Right ventricle myocardium superior (tissue), 1 donor: ENCODE data around the gene SMAGP. TPM values are rescaled to one million over a fixed set of nuclear protein-coding genes. Genes with fewer than 3 reads are reported as not detected.
A peak's percentile ranks its signal among the peaks of the same experiment; 100 is the strongest.
"Not testable (repeated sequence)": the region's sequence is repeated elsewhere in the genome, so short reads cannot be mapped to it uniquely, and the experiment has no call there.

Source experiments
- ATAC-seq: fragments of 200-7000 bp; cut with Tn5 transposase; one replicate; pipeline ENCODE4 v1.9.1; 2020; ENCODE audit warnings: mild to moderate bottlenecking; ENCODE audit not compliant: poor library complexity
- DNase-seq: peaks from one replicate; pipeline ENCODE4 v3.0.0-alpha.2; 2020
- intact Hi-C: fragments of 100-400 bp; cut with DNase I; formaldehyde crosslinking; loops from one replicate; pipeline ENCODE4 v1.11.2; 2022
- total RNA-seq: library from RNA; stranded (reverse); fragmentation: NEBNext Ultra II Directional; extraction: Animal tissue kit (Norgen Biotek cat#: 25700); gene quantifications from one replicate; pipeline ENCODE4 v1.2.1, GENCODE V29; 2021
- donor health status: DM: no; HTN: yes; CAD: no; lungs with severe emphysema.

Gene SMAGP
- total RNA-seq, 1 donor from 2014 or later = 2.8 TPM

DNA sequence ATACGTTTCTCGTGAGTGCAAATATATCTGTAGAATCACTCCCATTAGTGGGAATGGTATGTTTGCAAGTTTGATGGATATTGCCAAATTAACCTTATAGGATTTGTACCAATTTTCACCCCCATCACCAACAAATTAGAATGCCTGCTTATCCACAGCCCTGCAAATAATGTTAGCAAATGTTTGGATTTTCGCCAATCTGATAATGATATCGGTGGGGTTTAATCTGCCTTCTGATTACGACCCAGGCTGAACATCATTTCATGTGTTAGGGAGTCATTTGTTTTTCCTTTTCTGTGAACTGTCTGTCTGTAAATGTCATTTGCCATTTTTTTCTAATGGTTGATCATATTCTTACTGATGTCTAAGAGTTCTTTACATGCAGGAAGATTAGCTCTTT is 35.7 kb downstream of the SMAGP start:
- DNase-seq (no peak), ATAC-seq (no peak)
- intact Hi-C loops = no loop called here

DNA sequence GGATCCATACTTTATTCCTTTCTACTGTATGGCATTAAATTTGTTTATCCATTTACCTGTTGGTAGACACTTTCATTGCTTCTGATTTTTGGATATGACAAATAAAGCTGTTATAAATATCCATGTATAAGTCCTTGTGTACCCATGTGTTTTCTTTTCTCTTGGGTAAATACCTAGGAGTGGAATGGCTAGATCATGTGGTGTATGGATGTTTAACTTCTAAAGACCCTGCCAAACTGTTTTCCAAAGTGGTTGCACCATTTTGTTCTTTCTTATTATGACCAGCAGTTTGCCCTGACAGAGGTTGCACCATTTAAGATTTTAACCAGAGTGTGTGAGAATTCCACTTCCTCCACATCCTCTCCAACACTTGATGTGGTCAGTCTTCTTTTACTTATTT is 37.6 kb downstream of the SMAGP start:
- intact Hi-C loops = no loop called here
- DNase-seq (no peak), ATAC-seq (no peak)

DNA sequence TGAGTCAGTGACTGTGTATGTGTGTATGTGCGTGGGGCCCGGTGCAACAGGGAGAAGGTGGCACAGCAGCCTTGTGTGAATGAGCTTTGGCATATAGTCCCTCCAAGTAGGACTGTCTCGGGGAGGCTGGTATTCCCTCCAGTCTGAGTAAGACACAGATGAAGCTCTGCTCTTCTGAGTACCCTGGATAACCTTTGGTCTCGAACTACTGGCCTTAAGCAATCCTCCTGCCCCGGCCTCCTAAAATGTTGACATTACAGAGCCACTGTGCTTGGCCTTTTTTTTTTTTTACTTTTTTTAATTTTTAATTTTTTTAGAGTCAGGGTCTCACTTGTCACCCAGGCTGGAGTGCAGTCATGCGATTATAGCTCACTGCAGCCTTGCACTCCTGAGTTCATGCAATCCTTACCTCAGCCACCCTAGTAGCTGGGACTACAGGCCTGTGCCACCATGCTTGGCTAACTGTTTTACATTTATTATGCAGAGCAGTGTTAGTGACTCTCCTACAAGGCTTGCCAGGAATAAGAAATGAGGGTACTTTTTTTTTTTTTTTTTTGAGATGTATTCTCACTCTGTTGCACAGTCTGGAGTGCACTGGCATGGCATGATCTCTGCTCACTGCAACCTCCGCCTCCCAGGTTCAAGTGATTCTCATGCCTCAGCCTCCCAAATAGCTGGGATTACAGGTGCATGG is 41.0 kb downstream of the SMAGP start:
- DNase-seq = no peak
- intact Hi-C loops = no loop called here
- no peak for ATAC-seq

DNA sequence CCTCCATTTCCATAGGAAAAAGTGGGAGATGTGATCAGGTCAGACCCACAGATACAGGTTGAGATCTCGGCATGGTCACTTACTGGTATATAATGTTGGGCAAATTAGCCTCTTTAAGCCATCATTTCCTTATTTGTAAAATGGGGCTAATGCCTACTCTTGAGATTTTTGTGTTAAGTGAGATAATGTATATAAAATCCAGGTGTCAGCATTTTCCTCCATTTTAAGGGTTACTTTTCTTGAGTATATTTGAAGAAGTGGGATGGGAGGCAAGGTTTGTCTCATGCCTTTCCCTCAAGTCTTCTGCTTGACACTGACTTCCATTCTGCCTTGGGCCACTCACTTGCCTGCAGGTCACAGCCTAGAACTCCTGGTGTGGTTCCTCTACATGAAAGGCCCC is 42.3 kb downstream of the SMAGP start:
- DNase-seq (no peak), ATAC-seq (no peak)
- intact Hi-C loops = no loop called here

DNA sequence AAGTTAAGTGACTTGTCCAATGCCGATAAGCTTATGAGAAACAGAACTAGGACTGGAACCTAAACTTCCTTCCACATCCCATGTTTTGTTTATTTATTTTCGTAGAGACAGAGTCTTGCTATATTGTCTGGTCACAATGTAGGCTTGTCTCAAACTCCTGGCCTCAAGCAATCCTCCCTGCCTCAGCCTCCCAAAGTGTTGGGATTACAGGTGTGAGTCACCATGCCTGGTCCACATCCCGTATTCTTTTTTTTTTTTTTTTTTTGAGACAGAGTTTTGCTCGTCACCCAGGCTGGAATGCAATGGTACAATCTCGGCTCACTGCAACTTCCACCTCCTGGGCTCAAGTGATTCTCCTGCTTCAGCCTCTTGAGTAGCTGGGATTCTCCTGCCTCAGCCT is 43.1 kb downstream of the SMAGP start:
- ATAC-seq, intact Hi-C loops, DNase-seq: not testable (repeated sequence)

DNA sequence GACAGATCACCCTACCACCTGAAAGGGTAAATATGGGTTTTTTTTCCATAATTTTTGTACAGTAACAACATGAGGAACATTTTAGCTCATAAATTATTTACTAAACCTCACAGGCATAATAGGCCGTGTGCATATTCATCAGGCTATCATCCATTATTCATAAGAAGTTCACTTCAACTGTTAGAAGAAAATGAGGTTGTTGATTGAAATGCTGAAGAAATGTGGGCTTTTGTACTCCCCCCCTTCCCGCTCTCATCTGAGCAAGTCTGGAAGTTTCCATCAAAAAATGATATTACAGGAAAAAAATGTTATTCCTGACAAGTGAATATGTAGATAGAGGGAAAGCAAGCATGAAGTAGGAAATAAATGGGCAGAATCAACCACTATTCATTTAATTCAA is 44.4 kb downstream of the SMAGP start:
- no peak for DNase-seq
- intact Hi-C loops = no loop called here
- ATAC-seq = no peak

DNA sequence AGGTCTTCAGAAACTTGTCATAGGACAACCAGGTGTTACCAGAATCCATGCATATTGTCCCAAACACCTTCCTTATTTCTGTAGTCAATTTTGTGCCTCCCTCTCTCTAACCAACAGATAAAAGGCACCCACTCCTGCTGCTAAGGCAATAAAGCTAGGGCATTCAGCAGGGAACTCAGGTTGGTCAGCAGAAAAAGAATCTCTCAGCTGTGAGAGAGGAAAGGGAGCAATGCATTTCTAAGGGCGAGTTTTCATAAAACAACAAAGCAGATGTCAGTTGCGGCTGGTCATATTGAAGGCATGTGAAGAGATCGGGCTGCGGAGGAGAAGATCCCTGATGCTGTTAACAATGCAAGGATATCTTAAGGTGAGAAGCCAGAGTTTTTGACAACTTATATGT is 45.0 kb downstream of the SMAGP start:
- DNase-seq (no peak), ATAC-seq (no peak)
- intact Hi-C loops = no loop called here

DNA sequence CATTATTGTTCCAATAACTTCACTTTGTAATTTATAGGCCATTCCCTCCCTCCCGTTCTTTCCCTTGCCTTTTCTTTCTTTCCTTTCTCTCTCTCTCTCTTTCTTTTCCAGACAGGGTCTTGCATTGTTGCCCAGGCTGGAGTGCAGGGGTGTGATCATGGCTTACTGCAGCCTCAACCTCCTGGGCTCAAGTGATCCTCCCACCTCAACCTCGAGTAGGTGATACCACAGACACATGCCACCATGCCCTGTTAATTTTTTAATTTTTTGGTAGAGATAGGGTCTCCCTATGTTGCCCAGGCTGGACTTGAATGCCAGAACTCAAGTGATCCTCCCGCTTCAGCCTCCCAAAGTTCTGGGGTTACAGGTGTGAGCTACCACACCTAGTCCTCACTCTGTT is 45.6 kb downstream of the SMAGP start:
- intact Hi-C loops = no loop called here
- ATAC-seq (no peak), DNase-seq (no peak)

DNA sequence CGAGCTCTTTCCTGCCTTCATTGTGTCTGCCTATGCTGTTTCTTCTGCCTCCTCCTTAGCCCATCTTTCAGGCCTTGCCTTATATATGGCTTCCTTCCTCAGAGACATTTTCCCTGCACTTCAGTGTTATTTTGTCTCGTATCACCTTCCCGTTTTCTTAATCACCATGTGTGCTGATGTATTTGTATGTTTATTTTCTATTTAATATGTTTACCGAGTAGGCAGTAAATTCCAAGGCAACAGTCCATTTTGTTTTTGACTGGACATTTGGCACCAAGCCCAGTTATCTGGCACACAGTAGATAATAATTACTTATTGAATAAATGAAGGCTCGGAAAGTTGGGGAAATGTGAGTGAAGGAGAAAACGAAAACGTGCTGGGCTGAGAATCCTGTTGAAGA is 47.8 kb downstream of the SMAGP start:
- intact Hi-C loops = no loop called here
- no peak for DNase-seq
- ATAC-seq = no peak

DNA sequence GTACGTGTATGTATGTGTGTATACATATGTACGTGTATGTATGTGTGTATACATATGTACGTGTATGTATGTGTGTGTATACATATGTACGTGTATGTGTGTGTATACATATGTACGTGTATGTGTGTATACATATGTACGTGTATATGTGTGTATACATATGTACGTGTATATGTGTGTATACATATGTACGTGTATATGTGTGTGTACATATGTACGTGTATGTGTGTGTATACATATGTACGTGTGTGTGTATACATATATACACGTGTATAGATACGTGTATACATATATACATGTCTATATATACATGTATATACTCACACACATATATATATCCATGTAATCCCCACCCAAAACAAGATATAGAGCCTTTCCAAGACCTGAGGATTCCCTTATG is 50.4 kb downstream of the SMAGP start:
- DNase-seq, ATAC-seq, intact Hi-C loops: not testable (repeated sequence)

DNA sequence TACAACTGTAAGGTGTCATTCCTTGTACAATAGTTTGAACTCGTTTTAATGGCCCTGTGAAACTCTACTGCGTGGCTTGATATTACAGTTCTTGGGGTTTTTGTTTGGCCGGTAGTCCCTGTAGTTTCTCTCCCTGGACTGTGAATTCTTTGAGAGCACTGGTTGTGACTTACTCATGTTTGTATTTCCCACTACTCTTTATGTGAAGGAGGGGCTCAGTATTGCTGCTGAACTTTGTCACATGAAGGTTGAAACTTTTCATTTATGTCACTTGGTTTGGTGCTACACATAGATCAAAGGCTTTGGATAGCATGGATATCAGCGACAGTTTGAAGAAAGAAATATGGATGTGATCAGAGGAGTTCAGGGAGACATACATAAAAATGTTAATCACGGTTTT is 50.9 kb downstream of the SMAGP start:
- intact Hi-C loops = no loop called here

DNA sequence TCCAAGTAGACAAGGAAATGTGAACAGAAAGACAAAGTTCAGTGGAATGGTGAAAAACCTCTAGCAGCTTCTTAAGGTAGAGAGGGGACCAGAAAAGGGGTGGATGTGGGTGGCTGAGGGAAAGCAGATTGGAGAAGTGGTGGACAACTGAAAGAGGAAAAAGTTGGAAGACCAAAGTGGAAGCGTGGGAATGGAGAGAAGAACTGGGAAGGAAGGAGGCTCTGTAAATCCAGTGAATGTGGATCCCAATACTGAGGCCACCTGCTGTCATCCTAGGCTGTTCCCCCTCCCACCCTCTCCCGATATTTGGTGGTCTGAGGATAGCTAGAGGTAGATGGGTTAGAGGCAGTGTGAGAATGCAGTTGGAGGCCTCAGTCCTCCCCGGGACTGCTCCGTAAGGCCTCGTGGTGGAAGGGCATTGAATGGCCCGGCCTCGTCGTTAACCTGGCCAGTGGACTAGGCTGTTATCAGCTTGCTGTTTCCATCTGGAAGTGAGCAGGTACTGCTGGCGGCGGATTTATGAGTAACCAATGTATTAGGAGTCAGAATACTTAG is 51.5 kb downstream of the SMAGP start:
- intact Hi-C loops = no loop called here
- ATAC-seq = peak; percentile 4
- no peak for DNase-seq

More for the DNA sequence above, 50.9 kb downstream of the SMAGP start:
- DNase-seq = no peak
- no peak for ATAC-seq

DNA sequence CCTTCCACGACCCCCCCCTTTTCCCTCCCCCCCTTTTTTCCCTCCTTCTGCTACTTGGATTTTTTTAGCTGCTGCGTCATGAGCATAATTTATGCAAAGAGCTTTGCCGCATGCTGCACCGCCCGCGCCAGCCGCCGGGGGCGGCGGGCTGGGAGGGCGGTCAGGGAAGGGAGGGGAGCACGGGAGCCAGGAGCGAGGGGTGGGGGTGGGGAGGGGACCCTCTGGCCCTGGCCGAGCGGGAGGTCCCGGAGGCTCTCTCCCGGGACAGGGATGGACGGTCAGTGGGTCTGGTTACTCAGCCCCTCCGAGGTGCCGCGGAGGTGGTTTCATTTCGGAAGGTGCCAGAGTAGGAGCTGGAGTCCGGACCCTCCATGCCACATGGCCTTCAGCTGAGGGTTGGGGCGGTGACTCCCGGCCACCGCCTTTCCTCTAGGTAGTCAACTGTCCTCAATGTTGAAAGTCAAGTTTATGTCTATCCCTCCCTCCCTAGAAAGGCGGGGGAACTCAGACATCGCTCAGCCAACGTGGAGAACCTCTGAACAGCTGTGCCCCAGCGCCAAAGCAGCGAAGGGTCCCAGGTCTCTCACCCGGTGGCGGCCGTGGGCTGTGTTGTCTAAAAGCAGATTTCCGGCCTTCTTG is 52.1 kb downstream of the SMAGP start, which contains the start of gene POU6F1:
Gene POU6F1 (minus strand): TSS at position 95 of the 639 bp plus-strand sequence. CDS start 11,226 bp downstream, outside the sequence.
- intact Hi-C loops = loop anchor here (2.0 kb wide), 1 partner anchor 21 kb away; the partner anchor contains the start of gene DAZAP2
- peak; percentile 78 for DNase-seq
- ATAC-seq = peak; percentile 95

DNA sequence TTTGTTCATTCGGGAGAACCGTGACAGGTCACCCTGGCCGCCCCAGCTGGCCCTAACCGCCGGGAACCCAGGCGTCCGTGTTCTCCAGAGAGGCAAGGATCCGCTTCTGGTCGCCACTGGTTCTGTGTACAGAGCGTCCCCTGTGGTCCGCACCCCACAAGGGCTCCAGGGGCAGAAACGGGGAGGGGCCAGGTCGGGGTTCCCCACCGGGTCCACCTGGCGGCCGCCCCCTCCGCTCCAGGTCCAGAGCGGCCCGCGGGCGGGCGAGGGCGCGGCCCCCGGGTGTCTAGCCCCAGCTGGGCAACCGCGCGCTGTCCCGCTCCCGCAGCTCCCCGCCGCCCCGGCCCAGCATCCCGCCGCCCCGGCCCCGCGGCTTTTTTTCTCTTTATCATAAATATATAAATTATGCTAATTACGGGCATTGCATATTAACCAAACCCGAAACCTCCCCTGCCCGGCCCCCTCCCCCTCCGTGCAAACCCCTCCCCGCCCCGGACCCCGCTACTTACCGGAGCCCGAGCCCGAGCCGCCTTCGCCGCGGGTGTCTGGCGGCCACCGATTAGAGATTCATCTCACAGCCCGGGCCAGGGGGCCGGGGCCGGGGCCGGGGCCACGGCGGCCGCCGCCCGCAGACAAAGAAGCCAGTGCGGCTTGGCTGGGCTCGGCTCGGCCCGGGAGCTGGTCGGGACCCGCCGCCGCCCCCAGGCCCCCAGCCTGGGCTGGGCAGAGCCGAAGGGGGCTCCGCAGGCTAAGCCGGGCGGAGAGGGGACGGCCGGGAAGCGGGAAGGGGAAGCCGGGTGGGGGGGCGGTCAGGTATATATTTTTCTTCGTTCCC is 52.9 kb downstream of the SMAGP start:
- DNase-seq = peak; percentile 69
- intact Hi-C loops = loop anchor here (2.0 kb wide), 1 partner anchor 21 kb away; the partner anchor contains the start of gene DAZAP2
- ATAC-seq = peak; percentile 71

DNA sequence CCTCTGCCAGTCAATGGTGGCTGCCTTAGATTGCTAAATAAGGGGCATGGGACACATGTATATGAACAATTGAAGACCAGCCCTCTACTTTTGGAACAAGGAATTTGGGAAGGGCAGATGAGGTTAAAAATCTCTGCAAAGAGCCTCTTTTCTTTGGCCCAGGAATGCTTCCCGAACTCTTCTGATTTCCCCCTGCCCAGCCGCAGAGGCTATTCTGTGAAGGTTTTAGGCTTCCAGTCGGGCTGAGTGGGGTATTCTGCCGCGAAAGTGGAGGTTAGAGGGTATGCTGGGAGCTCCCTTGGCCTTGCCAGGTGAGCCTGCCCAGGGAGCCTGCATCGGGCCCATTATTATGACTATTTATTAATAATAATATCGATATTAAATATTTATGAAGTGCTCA is 53.6 kb downstream of the SMAGP start:
- no peak for ATAC-seq
- intact Hi-C loops = loop anchor here (2.0 kb wide), 1 partner anchor 22 kb away; the partner anchor contains the start of gene DAZAP2
- no peak for DNase-seq

DNA sequence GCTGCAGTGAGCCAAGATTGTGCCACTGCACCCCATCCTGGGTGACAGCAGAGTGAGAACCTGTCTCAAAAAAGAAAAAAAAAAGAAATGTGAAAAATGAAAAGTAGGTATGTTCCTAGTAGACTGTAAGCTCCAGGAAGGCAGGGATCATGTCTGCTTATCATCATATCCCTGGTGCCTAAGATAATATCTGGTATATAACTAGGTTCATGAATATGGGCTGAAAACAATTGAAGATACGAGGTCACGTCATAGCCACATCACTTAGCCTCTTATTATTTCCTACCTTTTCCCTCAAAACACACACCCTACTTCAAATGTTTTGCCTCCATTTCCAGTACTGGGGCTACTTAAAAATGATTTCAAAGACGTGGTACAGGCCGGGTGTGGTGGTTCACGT is 55.3 kb downstream of the SMAGP start:
- intact Hi-C loops = no loop called here
- DNase-seq (no peak), ATAC-seq (no peak)

DNA sequence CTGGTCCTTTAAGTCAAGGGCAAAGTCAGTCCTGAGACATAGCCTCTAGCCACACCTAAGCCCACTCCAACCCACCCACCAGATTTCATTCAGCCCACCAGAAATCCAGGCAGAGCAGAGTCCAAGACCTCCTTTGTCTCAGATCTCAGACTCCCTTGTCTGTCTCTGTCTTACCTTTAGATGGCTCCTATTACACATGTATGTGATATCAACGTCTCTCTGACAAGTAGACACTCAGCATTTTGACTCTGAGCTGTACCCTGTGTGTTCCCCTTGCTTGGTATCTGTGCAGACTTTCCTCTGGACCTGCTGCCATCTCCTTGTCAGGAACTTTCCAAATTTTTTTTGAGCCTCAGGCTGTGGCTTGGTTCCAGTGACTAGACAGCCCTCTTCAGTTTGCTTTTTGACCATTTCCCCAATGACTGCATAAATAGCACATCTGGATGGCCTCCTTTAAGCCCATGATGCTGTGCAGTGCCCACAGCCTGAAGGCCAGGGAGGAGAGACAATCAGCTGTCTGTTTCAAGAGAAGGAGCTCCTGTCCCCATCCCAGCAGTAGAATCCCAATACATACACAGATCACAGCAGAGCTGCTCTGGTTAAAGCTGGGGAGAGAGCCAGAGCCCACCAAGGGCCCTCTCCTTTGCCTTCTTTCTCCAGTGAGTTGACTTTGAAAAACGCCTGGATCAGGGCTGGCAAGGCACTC is 59.4 kb downstream of the SMAGP start:
- intact Hi-C loops = no loop called here
- ATAC-seq (no peak), DNase-seq (no peak)

DNA sequence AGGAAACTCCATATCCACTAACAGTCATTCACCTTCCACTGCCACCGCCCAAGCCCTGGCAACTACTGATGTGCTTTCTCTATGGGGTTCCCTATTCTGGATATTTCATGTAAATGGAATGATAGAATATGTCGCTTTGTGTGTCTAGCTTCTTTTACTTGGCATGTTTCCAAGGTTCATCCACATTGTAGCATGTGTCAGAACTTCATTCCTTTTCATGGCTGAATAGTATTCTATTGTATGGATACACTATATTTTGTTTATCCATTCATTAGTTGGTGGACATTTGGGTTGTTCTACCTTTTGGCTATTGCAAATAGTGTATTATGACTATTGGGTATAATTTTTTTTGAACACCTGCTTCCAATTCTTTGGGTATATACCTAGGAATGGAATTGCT is 61.0 kb downstream of the SMAGP start:
- intact Hi-C loops = no loop called here
- no peak for DNase-seq
- no peak for ATAC-seq
